Measurements from ENCODE around the gene SND1.

DNA sequence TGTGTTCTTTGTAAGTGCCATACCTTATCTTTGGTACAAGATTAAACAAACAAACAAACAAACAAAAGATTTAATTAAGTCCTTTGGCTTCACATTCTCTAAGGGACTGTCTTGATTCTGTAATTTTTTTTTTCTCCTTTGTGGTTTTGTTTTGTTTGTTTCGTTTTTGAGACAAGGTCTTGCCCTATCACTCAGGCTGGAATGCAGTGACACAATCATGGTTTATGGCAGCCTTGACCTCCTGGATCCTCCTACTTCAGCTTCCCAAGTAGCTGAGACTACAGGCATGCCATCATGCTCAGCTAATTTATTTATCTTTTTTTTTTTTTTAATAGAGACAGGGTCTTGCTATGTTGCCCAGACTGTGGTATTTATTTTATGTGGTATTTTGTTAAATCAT lies 213.5 kb downstream of the SND1 start:
- TF ChIP-seq POLR2A (IDR thresholded peaks at IDR 0.05): no peak
- TF ChIP-seq, protein P1, sequence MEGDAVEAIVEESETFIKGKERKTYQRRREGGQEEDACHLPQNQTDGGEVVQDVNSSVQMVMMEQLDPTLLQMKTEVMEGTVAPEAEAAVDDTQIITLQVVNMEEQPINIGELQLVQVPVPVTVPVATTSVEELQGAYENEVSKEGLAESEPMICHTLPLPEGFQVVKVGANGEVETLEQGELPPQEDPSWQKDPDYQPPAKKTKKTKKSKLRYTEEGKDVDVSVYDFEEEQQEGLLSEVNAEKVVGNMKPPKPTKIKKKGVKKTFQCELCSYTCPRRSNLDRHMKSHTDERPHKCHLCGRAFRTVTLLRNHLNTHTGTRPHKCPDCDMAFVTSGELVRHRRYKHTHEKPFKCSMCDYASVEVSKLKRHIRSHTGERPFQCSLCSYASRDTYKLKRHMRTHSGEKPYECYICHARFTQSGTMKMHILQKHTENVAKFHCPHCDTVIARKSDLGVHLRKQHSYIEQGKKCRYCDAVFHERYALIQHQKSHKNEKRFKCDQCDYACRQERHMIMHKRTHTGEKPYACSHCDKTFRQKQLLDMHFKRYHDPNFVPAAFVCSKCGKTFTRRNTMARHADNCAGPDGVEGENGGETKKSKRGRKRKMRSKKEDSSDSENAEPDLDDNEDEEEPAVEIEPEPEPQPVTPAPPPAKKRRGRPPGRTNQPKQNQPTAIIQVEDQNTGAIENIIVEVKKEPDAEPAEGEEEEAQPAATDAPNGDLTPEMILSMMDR (IDR thresholded peaks at IDR 0.05): no peak
